Lung (tissue), 12 donors: ENCODE data around the gene APOBEC2. TPM values are rescaled to one million over a fixed set of nuclear protein-coding genes. Genes with fewer than 3 reads are reported as not detected.

Source experiments
- ATAC-seq: fragments of 200-7000 bp; cut with Tn5 transposase; one replicate; pipeline ENCODE4 v1.9.1; 2020; ENCODE audit warnings: moderate number of reproducible peaks; ENCODE audit not compliant: insufficient read depth, low FRiP score
- DNase-seq, 3 donors: peaks; one replicate each; pipeline ENCODE4 v3.0.0-alpha.2; 2013 to 2017
- H3K27ac ChIP-seq, 2 donors: one replicate each; pipeline ENCODE4 v1.5.1; 2013; ENCODE audit warnings: mild to moderate bottlenecking in 2 of 2, moderate library complexity in 2 of 2, control low read depth in 1 of 2, inconsistent platforms in 1 of 2, low read depth in 1 of 2, low read length in 1 of 2
- H3K27me3 ChIP-seq, 3 donors: one replicate each; pipeline ENCODE4 v1.5.1; 2013; ENCODE audit warnings: low read length in 2 of 3; ENCODE audit not compliant: control insufficient read depth in 3 of 3, insufficient read depth in 3 of 3
- H3K36me3 ChIP-seq, 4 donors: one replicate each; pipeline ENCODE4 v1.5.1; 2013; ENCODE audit warnings: low read length in 4 of 4, mild to moderate bottlenecking in 1 of 4, moderate library complexity in 1 of 4; ENCODE audit not compliant: control insufficient read depth in 4 of 4, insufficient read depth in 4 of 4
- H3K4me1 ChIP-seq, 5 donors: one replicate each; pipeline ENCODE4 v1.5.1; 2013; ENCODE audit warnings: low read length in 5 of 5, mild to moderate bottlenecking in 2 of 5, moderate library complexity in 1 of 5; ENCODE audit not compliant: control insufficient read depth in 5 of 5, insufficient read depth in 5 of 5
- H3K4me3 ChIP-seq: one replicate; pipeline ENCODE4 v1.5.1; 2013; ENCODE audit warnings: mild to moderate bottlenecking, control low read depth, moderate library complexity
- H3K9ac ChIP-seq, 2 donors: one replicate each; pipeline ENCODE4 v1.5.1; 2013; ENCODE audit warnings: low read length in 2 of 2, control low read depth in 1 of 2; ENCODE audit not compliant: insufficient read depth in 1 of 2
- H3K9me3 ChIP-seq, 4 donors: one replicate each; pipeline ENCODE4 v1.5.1; 2013; ENCODE audit warnings: low read length in 3 of 4, mild to moderate bottlenecking in 1 of 4, moderate library complexity in 1 of 4; ENCODE audit not compliant: control insufficient read depth in 4 of 4, insufficient read depth in 3 of 4
- WGBS, 2 donors: extraction: QIAGEN DNeasy Blood & Tissue Kit; methylation state at CpG; one replicate each; pipeline ENCODE4 v1.1.7; 2013; 5-methylcytosine and 5-hydroxymethylcytosine counted together
- polyA plus RNA-seq, 2 donors: library from polyadenylated mRNA; stranded (reverse); fragments of 200-250 nt; gene quantifications; one replicate each; pipeline ENCODE4 v1.2.1, GENCODE V29; 2013
- total RNA-seq, 2 donors: library from RNA; depleted of rRNA in 1 of 2; stranded (reverse); fragments of >200 nt in 1 of 2; gene quantifications; one replicate each; pipeline ENCODE4 v1.2.1, GENCODE V29; 2014 to 2021
- TF ChIP-seq, protein P1 (sequence below): IDR thresholded peaks from 2 replicates; pipeline ENCODE4 v1.5.1; 2012; ENCODE audit warnings: mild to moderate bottlenecking; ENCODE audit errors: control extremely low read depth, extremely low read depth
- donor health status: control.
- donor health status: control.
- donor health status: Bipolar disorder and iron deficiency.
- donor health status: healthy.
- donor health status: DM: yes; HTN: yes; CAD: no.

The APOBEC2 gene
- total and polyA plus RNA-seq, 4 donors = 0.10 to 0.51 (median 0.37) TPM

DNA sequence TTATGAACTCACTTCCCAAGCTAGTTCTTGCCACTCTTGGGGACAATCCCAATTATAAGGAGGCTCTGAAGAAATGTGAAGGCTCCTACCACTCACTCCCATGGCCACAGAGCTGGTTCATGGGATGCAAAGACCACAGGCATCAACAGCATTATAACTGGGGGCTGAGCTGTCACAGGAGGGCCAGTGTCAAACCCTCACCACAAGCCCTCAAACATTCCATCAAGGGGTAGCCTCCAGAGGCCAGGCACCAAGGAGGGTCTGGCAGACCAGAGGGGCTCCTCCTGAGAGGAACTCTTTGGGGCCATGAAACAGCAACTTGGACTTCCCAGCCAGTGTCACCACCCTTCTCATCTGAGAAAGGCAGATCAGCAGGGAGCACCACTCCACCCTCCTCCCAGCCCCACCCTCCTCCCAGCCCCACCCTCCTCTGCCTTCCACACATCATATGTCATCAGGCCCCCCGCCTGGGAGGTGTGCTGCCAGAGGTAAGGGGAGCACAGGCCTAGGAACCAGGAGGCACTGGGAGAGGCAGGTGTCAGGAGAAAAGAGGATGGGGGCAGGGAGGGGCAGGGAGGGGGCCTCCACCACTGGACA is 12.0 kb upstream of the APOBEC2 start:
- 69 to 84% methylated on average over 1 of the region's 1 CpG for WGBS, 2 donors
- no peaks in the 10 kb centered on the region for H3K36me3 ChIP-seq
- no peak overlapping the region for H3K4me3 ChIP-seq
- TF ChIP-seq, protein P1, sequence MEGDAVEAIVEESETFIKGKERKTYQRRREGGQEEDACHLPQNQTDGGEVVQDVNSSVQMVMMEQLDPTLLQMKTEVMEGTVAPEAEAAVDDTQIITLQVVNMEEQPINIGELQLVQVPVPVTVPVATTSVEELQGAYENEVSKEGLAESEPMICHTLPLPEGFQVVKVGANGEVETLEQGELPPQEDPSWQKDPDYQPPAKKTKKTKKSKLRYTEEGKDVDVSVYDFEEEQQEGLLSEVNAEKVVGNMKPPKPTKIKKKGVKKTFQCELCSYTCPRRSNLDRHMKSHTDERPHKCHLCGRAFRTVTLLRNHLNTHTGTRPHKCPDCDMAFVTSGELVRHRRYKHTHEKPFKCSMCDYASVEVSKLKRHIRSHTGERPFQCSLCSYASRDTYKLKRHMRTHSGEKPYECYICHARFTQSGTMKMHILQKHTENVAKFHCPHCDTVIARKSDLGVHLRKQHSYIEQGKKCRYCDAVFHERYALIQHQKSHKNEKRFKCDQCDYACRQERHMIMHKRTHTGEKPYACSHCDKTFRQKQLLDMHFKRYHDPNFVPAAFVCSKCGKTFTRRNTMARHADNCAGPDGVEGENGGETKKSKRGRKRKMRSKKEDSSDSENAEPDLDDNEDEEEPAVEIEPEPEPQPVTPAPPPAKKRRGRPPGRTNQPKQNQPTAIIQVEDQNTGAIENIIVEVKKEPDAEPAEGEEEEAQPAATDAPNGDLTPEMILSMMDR = no peak
- ATAC-seq = no peak
- DNase-seq = no peak
- H3K27me3 ChIP-seq = no peaks in the 10 kb centered on the region
- H3K9ac ChIP-seq = no peak overlapping the region
- no peak overlapping the region for H3K27ac ChIP-seq
- peaks cover 0 to 7% (median 0%) of the 10 kb centered on the region in 5 donors for H3K4me1 ChIP-seq
- no peaks in the 10 kb centered on the region for H3K9me3 ChIP-seq

DNA sequence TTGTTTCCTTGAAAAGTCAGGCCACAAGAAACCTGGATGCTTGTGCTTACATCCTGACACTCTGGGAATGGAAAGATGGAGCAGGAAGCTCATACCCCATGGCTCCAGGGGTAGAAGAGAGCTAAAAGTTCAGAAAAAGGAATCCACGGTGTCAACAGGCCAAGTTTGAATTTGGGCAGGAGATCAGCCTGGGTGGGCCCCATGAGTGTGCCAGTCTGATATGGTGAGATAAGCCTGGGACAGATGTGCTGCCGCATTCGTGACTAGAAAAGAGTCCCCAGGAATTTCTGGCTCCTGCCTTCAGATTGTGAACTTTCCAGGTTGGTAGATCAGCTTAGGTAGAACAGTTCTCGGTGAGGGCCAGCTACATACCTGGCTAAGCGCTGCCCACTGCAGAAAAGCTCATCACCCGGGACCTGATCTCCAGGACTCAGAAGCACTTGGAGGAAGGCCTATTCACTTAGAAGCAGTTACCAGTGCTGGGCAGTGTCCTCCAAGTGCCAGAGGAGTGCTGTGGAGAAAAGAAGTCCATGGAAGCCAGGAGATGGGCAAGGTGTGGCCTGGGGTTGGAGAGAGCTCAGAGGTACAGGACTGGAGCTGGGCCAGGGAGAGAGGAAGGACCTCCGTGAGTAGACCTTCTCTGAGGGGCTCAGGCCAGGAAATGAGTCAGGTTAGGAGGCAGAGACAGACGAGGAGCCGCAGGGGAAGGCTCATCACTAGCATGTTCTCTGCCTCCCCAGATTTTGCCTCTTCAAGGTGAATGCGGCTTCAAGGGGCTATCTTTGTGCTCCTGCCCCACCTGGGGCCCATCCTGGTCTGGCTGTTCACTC is 10.6 kb upstream of the APOBEC2 start, which contains the start of gene TSPO2:
TSS of gene TSPO2 (plus strand) at position 242 of the 830 bp plus-strand sequence. CDS start at position 761, 519 bp downstream.
- TF ChIP-seq, protein P1 = no peak
- 89 to 90% methylated on average over 10 of the region's 10 CpGs for WGBS, 2 donors
- no peaks in the 10 kb centered on the region for H3K9me3 ChIP-seq
- no peaks in the 10 kb centered on the region for H3K36me3 ChIP-seq
- H3K4me3 ChIP-seq = no peak within 1 kb of the TSS
- no peak for ATAC-seq
- no peak within 1 kb of the TSS for H3K27ac ChIP-seq
- DNase-seq = no peak
- H3K4me1 ChIP-seq = peaks cover 0 to 7% (median 0%) of the 10 kb centered on the region in 5 donors
- H3K27me3 ChIP-seq = no peaks in the 10 kb centered on the region
- no peak within 1 kb of the TSS for H3K9ac ChIP-seq

DNA sequence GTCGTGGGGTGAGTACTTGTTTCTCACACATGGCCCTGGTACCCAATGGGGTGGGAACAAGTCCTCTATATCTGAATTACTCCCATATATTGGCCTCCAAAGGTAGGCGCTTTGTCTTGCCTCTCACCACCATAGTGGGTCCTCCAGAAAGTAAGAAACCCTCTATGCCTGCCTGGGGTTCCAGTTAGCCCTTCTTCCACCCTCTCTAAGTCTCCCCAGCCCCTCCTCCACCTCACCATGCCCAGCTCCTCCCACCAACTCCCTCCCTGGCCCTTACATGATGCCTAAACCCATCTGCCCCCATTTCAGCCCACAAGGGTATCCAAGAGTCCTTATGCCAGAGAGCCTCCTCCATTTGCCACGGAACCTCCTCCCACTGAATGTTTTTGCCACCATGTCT is 9.9 kb upstream of the APOBEC2 start:
- ATAC-seq (no peak), DNase-seq (no peak)
- Histone ChIP-seq H3K4me3 (no peak overlapping the region), H3K27ac (no peak overlapping the region), H3K4me1 (peaks cover 0 to 7% (median 0%) of the 10 kb centered on the region in 5 donors), H3K9me3 (no peaks in the 10 kb centered on the region), H3K36me3 (no peaks in the 10 kb centered on the region), H3K9ac (no peak overlapping the region), H3K27me3 (no peaks in the 10 kb centered on the region)
- 94 to 97% methylated on average over 3 of the region's 3 CpGs for WGBS, 2 donors
- TF ChIP-seq, protein P1 = no peak
